Neutrophil (primary cell): ENCODE results near the gene TMEM178A.

Experiments used
- H3K27ac ChIP-seq: fragments of 200-600 bp; sonication (generic); 2 replicates; pipeline ENCODE4 v1.5.1; 2016; ENCODE audit warnings: mild to moderate bottlenecking, moderate library complexity
- H3K27me3 ChIP-seq: fragments of 200-600 bp; sonication (generic); 2 replicates; pipeline ENCODE4 v1.6.0; 2016; ENCODE audit warnings: mild to moderate bottlenecking
- H3K36me3 ChIP-seq: fragments of 200-600 bp; sonication (generic); 2 replicates; pipeline ENCODE4 v1.5.1; 2017
- H3K4me1 ChIP-seq, 2 experiments: fragments of 200-600 bp in 1 of 2; sonication (generic) in 1 of 2; 1 replicate in 1 of 2; 2 replicates in 1 of 2; pipeline versions ENCODE4 v1.5.1 to v1.6.1; 2013 to 2016; ENCODE audit warnings: low read depth in 1 of 2, low read length in 1 of 2, mild to moderate bottlenecking in 1 of 2, moderate library complexity in 1 of 2; ENCODE audit not compliant: control insufficient read depth in 1 of 2, insufficient read depth in 1 of 2
- H3K4me3 ChIP-seq, 2 experiments: fragments of 200-600 bp in 1 of 2; sonication (generic) in 1 of 2; 1 replicate in 1 of 2; 2 replicates in 1 of 2; pipeline ENCODE4 v1.5.1; 2013 to 2016; ENCODE audit warnings: low read depth in 1 of 2, low read length in 1 of 2, mild to moderate bottlenecking in 1 of 2, moderate library complexity in 1 of 2
- H3K9me3 ChIP-seq: fragments of 200-600 bp; sonication (generic); 2 replicates; pipeline ENCODE4 v1.5.1; 2016
- CTCF ChIP-seq: fragments of 200-600 bp; sonication (generic); IDR thresholded peaks from 2 replicates; pipeline ENCODE4 v1.5.1; 2016; ENCODE audit warnings: antibody characterized with exemption

TMEM178A gene

GRCh38 chr2:39640681-39641080, 25.0 kb upstream of the TMEM178A start:
- Histone ChIP-seq H3K9me3 (no peaks in the 10 kb centered on the region), H3K27me3 (no peaks in the 10 kb centered on the region), H3K4me3 (no peak overlapping the region), H3K27ac (no peak overlapping the region), H3K4me1 (no peaks in the 10 kb centered on the region), H3K36me3 (no peaks in the 10 kb centered on the region)
- no peak for TF ChIP-seq CTCF

- no peak for TF ChIP-seq CTCF
- Histone ChIP-seq H3K27ac (no peak overlapping the region), H3K4me3 (no peak overlapping the region), H3K27me3 (no peaks in the 10 kb centered on the region), H3K4me1 (no peaks in the 10 kb centered on the region), H3K36me3 (no peaks in the 10 kb centered on the region), H3K9me3 (no peaks in the 10 kb centered on the region)
Measured at GRCh38 chr2:39641635-39642034, 24.1 kb upstream of the TMEM178A start.

- no peak for TF ChIP-seq CTCF
- H3K9me3 ChIP-seq = no peaks in the 10 kb centered on the region
- no peak overlapping the region for H3K4me3 ChIP-seq
- no peak overlapping the region for H3K27ac ChIP-seq
- H3K27me3 ChIP-seq = no peaks in the 10 kb centered on the region
- H3K4me1 ChIP-seq = no peaks in the 10 kb centered on the region
- no peaks in the 10 kb centered on the region for H3K36me3 ChIP-seq
Measured at GRCh38 chr2:39642051-39642718, 23.5 kb upstream of the TMEM178A start.

- Histone ChIP-seq H3K9me3 (no peaks in the 10 kb centered on the region), H3K4me1 (no peaks in the 10 kb centered on the region)
- TF ChIP-seq CTCF = no peak
Measured at GRCh38 chr2:39645826-39646225, 19.9 kb upstream of the TMEM178A start.

GRCh38 chr2:39646267-39646666, 19.4 kb upstream of the TMEM178A start:
- no peak overlapping the region for H3K4me3 ChIP-seq
- no peak overlapping the region for H3K27ac ChIP-seq
- no peaks in the 10 kb centered on the region for H3K9me3 ChIP-seq
- TF ChIP-seq CTCF = no peak
- no peaks in the 10 kb centered on the region for H3K27me3 ChIP-seq
- no peaks in the 10 kb centered on the region for H3K4me1 ChIP-seq
- H3K36me3 ChIP-seq = no peaks in the 10 kb centered on the region

More at GRCh38 chr2:39645826-39646225, 19.9 kb upstream of the TMEM178A start:
- Histone ChIP-seq H3K4me3 (no peak overlapping the region), H3K27me3 (no peaks in the 10 kb centered on the region), H3K27ac (no peak overlapping the region), H3K36me3 (no peaks in the 10 kb centered on the region)
